MCF 10A (cell line): ENCODE measurements around the gene SEMA5A. TPM values are rescaled to one million over a fixed set of nuclear protein-coding genes. Genes with fewer than 3 reads are reported as not detected.

Experiments
- BruUV-seq: library from RNA; stranded (reverse); fragments of 400-500 nt; replicated peaks from 2 replicates; lab custom pipeline; 2021; lab: Mats Ljungman, UMichigan
- CTCF ChIA-PET: fragments of 300-600 bp; sonication (Branson Sonifier 250); formaldehyde crosslinking; extraction: SDS; loops from one replicate; lab custom pipeline; 2021; ENCODE audit warnings: antibody characterized with exemption, inconsistent platforms; lab: Yijun Ruan, JAX
- POLR2A ChIA-PET: fragments of 300-600, 350-650 bp; sonication (Branson Sonifier 250); formaldehyde crosslinking; extraction: SDS; loops from one replicate; lab custom pipeline; 2020; ENCODE audit warnings: antibody characterized with exemption, inconsistent platforms; lab: Yijun Ruan, JAX
- DNase-seq: peaks from one replicate; pipeline ENCODE4 v3.0.0-alpha.2; 2018; ENCODE audit not compliant: unreplicated experiment
- H3K27ac Mint-ChIP-seq: one replicate; pipeline ENCODE4 v1.8.0; 2022; ENCODE audit warnings: mild to moderate bottlenecking, low read depth, mixed read lengths; ENCODE audit not compliant: unreplicated experiment
- H3K27me3 Mint-ChIP-seq: one replicate; pipeline ENCODE4 v1.8.0; 2022; ENCODE audit warnings: mixed read lengths; ENCODE audit not compliant: insufficient read depth, unreplicated experiment
- H3K36me3 Mint-ChIP-seq: one replicate; pipeline ENCODE4 v1.8.0; 2022; ENCODE audit warnings: mild to moderate bottlenecking, moderate library complexity, mixed read lengths; ENCODE audit not compliant: insufficient read depth, unreplicated experiment
- H3K4me1 Mint-ChIP-seq: one replicate; pipeline ENCODE4 v1.8.0; 2022; ENCODE audit warnings: mixed read lengths; ENCODE audit not compliant: insufficient read depth, unreplicated experiment
- H3K4me3 Mint-ChIP-seq: one replicate; pipeline ENCODE4 v1.8.0; 2022; ENCODE audit warnings: mild to moderate bottlenecking, moderate library complexity, mixed read lengths; ENCODE audit not compliant: unreplicated experiment
- H3K9me3 Mint-ChIP-seq: one replicate; pipeline ENCODE4 v1.8.0; 2022; ENCODE audit warnings: mixed read lengths; ENCODE audit not compliant: unreplicated experiment
- CTCF ChIP-seq: fragments of 200-600 bp; IDR thresholded peaks from one replicate; pipeline ENCODE4 v1.8.0; 2022; ENCODE audit warnings: antibody characterized with exemption, mild to moderate bottlenecking; ENCODE audit not compliant: unreplicated experiment
- intact Hi-C: fragments of 100-400 bp; cut with micrococcal nuclease; formaldehyde crosslinking; loops from 2 replicates; pipeline ENCODE4 v1.14.1; 2022
- total RNA-seq: library from RNA; stranded (reverse); gene quantifications from 2 replicates; pipeline ENCODE4 v1.2.3, GENCODE V29; 2022

Gene SEMA5A
- total RNA-seq, 1 experiment from 2014 or later, result 1.2 TPM

GRCh38 chr5:9411142-9411541, 134.7 kb downstream of the SEMA5A start:
- no peak for DNase-seq
- TF ChIP-seq CTCF, result no peak
- intact Hi-C loops, result no loop called here
- no TSS peak for BruUV-seq
- ChIA-PET CTCF (no interaction called here), POLR2A (interaction anchor here (0.6 kb wide), 1 partner anchor 119 kb away, joined by 3 read pairs; no protein-coding TSS in a partner anchor)
- Mint-ChIP-seq H3K27ac (no peak overlapping the region), H3K9me3 (peaks cover 9% of the 10 kb centered on the region), H3K36me3 (no peaks in the 10 kb centered on the region), H3K4me3 (no peak overlapping the region), H3K4me1 (no peaks in the 10 kb centered on the region), H3K27me3 (no peaks in the 10 kb centered on the region)

DNA sequence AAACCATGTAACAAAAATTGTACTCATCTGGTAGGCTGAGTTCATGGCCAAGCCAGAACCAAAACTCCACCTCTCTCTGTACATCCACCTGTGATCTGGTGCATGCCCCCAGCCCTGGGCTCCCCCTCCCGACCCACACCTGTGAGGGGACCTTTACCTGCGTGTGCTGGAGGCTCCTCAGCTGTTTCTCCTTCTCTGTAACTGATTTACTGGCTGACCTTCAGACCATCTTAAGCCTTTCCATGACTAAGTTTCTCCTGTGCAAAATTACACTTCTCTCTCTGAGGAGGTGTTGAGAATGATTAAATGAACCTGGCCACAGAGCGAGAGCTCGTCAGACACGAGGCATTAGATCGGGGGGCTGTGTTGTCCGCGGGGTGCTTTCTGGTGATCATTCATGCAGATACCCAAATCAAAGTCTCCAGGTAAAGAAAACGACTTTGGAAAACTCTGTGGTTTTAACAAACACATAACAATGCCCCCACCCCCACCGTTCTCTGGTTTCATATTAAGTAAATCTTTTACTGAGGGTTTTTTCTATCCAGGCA, 136.4 kb downstream of the SEMA5A start:
- BruUV-seq, result no TSS peak
- Mint-ChIP-seq H3K9me3 (peaks cover 9% of the 10 kb centered on the region), H3K27ac (no peak overlapping the region), H3K4me1 (no peaks in the 10 kb centered on the region), H3K36me3 (no peaks in the 10 kb centered on the region), H3K4me3 (no peak overlapping the region), H3K27me3 (no peaks in the 10 kb centered on the region)
- ChIA-PET POLR2A (interaction anchor here (0.7 kb wide), 1 partner anchor 8 kb away, joined by 3 read pairs; no protein-coding TSS in a partner anchor), CTCF (no interaction called here)
- intact Hi-C loops, result no loop called here
- no peak for TF ChIP-seq CTCF
- DNase-seq, result no peak

DNA sequence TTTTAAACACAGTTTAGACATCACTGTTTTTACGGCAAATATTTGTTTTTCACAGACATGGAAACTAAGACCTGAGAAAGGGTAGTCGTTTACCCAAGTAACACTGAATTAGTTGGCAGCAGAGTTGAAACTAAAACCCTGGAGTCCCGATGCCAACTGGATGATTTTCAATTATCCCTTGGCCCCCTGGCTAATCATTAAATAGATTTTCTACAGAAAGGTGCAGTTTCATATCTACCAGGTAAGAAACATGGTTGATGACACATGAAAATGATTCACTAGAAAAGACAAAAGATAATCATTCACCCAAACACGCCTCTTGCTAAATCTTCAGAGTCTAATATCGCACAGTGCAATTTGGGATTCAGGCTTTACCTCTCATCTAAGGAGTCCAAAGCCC, 136.9 kb downstream of the SEMA5A start:
- DNase-seq, result no peak
- ChIA-PET CTCF (no interaction called here), POLR2A (interaction anchor here (0.9 kb wide), 1 partner anchor 11 kb away, joined by 3 read pairs; no protein-coding TSS in a partner anchor)
- H3K27ac Mint-ChIP-seq, result no peak overlapping the region
- intact Hi-C loops, result no loop called here
- H3K27me3 Mint-ChIP-seq, result no peaks in the 10 kb centered on the region
- no peak overlapping the region for H3K4me3 Mint-ChIP-seq
- no peak for TF ChIP-seq CTCF
- no TSS peak for BruUV-seq
- H3K9me3 Mint-ChIP-seq, result peaks cover 9% of the 10 kb centered on the region
- H3K4me1 Mint-ChIP-seq, result no peaks in the 10 kb centered on the region
- H3K36me3 Mint-ChIP-seq, result no peaks in the 10 kb centered on the region

GRCh38 chr5:9405196-9405754, 140.6 kb downstream of the SEMA5A start:
- Mint-ChIP-seq H3K4me1 (peaks cover 17% of the 10 kb centered on the region), H3K36me3 (no peaks in the 10 kb centered on the region), H3K27me3 (no peaks in the 10 kb centered on the region), H3K27ac (no peak overlapping the region), H3K9me3 (peaks cover 18% of the 10 kb centered on the region), H3K4me3 (no peak overlapping the region)
- intact Hi-C loops, result no loop called here
- ChIA-PET CTCF (interaction anchor here (0.6 to 0.9 kb wide), 2 partner anchors 15 to 1220 kb away, joined by 3 to 4 read pairs; no protein-coding TSS in a partner anchor), POLR2A (no interaction called here)
- TF ChIP-seq CTCF, result no peak
- no peak for DNase-seq
- BruUV-seq, result no TSS peak
